D721Med (cell line): ENCODE measurements around the gene UMODL1.

Source experiments
- DNase-seq: peaks from one replicate; pipeline ENCODE4 v3.0.0; 2011; ENCODE audit warnings: low spot score; ENCODE audit not compliant: insufficient read length
- FAIRE-seq: peaks from 2 replicates; lab custom pipeline; 2011; peaks lifted over from hg19 to GRCh38; lab: Jason Lieb, UNC
- TF ChIP-seq, protein P1 (sequence below): IDR thresholded peaks from 2 replicates; pipeline ENCODE4 v1.5.1; 2012; ENCODE audit warnings: mild to moderate bottlenecking, control low read depth; ENCODE audit not compliant: insufficient read depth; ENCODE audit errors: missing control alignments

Gene UMODL1

DNA sequence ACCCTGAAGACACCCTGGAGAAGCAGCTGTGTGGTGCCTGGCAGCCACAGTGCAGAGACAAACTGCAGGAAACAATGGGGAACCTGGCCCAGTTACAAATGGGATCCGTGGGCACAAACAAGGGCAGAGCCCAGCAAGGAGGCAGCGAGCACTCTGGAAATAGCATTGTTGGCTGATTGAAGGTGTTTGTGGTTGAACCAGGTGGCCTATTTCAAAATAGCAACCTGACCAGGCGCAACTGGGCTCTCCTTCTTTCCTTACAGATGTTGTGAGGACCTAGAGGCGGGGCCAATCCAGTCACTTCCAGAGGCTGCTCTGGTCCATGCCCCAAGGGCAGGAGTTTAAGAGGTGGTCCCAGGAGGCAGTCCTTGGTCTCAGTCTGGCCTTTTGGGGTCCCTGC is 39.3 kb upstream of the UMODL1 start:
- FAIRE-seq = no peak
- TF ChIP-seq, protein P1, sequence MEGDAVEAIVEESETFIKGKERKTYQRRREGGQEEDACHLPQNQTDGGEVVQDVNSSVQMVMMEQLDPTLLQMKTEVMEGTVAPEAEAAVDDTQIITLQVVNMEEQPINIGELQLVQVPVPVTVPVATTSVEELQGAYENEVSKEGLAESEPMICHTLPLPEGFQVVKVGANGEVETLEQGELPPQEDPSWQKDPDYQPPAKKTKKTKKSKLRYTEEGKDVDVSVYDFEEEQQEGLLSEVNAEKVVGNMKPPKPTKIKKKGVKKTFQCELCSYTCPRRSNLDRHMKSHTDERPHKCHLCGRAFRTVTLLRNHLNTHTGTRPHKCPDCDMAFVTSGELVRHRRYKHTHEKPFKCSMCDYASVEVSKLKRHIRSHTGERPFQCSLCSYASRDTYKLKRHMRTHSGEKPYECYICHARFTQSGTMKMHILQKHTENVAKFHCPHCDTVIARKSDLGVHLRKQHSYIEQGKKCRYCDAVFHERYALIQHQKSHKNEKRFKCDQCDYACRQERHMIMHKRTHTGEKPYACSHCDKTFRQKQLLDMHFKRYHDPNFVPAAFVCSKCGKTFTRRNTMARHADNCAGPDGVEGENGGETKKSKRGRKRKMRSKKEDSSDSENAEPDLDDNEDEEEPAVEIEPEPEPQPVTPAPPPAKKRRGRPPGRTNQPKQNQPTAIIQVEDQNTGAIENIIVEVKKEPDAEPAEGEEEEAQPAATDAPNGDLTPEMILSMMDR = no peak
- no peak for DNase-seq

- TF ChIP-seq, protein P1 = no peak
- DNase-seq (no peak), FAIRE-seq (no peak)
These were observed 38.9 kb upstream of the UMODL1 start for GRCh38 chr21:42032266-42032665.

DNA sequence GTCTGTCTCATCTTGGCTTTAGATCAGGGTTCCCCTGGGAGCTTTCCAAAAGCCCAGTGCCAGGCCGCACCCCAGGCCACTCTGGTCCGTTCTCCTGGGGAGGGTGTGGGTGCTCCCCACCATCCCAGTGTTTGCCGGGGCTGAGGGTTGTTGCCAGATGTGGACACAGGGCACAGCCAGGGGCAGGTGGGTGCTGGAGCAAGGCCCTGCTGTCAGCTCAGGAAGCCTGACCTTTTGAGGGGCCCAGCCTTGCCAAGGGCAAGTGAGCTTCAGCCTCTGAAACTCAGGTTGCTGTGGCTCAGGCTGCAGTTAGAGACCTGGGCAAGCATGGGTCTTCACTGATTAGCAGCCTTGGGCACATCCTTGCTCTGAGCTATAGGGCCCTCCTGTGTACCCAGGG is 38.1 kb upstream of the UMODL1 start:
- TF ChIP-seq, protein P1 = no peak
- FAIRE-seq = no peak
- DNase-seq = no peak

DNA sequence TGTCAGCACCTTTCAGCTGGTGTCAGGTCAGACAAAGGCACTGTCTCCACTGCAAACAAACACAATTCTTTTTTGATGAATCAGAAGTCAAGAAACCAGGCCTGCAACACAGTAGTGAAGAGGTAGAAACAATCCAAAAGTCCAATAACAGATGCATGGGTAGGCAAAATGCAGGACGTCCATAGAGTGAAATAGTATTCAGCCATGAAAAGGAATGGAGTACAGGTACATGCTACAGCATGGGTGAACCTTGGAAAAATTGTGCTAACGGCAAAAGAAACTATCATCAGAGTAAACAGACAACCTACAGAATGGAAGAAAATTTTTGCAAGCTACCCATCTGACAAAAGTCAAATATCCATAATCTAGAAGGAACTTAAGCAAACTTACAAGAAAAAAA is 34.8 kb upstream of the UMODL1 start:
- DNase-seq (no peak), FAIRE-seq (no peak)
- TF ChIP-seq, protein P1 = no peak

GRCh38 chr21:42037516-42037915 is 33.6 kb upstream of the UMODL1 start:
- DNase-seq (no peak), FAIRE-seq (no peak)
- TF ChIP-seq, protein P1 = no peak

DNA sequence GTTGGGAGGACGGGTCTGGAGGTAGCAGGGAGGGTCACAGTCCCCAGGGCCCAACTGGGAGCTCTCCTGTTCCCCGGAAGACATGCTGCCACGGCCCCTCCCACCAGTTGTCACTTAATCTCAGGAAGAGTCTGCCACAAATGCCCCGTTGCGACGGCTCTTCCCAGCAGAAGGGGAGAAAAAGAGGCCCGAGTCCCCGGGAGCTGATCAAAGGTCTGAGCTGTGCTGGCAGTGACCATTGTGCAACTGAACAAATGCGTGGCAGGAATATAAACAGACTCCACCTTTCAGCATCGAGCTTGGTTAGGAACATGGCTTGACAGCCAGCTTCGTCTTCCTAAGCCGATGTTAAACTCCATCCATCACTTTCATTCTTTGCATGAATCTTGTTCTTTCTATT is 33.2 kb upstream of the UMODL1 start:
- no peak for FAIRE-seq
- DNase-seq = no peak
- TF ChIP-seq, protein P1 = no peak

- TF ChIP-seq, protein P1 = no peak
- FAIRE-seq (no peak), DNase-seq (no peak)
These were observed 32.7 kb upstream of the UMODL1 start for GRCh38 chr21:42038393-42038792.
